ENCODE results near the gene ATP2B2.
"Not testable (repeated sequence)": the region's sequence is repeated elsewhere in the genome, so short reads cannot be mapped to it uniquely, and the experiment has no call there.

The ATP2B2 gene

DNA sequence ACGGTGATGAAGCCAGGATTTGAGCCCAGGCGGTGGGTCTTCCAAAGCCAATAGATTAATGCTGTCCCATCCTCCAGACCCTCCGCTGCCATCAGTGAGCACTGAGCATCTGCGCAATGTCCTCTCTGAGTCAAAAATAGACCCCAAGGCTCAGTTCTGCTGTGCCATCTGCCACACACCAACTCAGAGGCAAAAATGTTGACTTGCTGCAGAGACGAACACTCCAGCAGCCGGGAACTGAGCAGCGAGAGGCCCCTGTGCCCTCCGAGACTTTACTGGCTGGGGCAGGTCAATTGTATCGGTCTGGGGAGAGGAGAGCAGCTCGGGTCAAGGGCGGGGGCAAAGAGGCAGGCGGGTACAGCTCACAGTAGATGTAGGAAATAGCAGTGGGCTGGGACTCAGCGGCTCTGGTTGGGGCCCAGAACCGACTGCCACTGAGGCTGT, 41.5 kb upstream of the ATP2B2 start:
- Histone ChIP-seq H2AFZ (ENCODE audit: low read length) (no peak overlapping the region), H3K27ac (replicated peaks; ENCODE audit: low read length) (no peak overlapping the region), H4K91ac (ENCODE audit: low read depth, low read length, poor library complexity) (no peak overlapping the region), H2AK5ac (ENCODE audit: low read depth, low read length) (no peak overlapping the region), H3K4me1 (ENCODE audit: control insufficient read depth in 2 of 2, insufficient read depth in 1 of 2, low read depth in 1 of 2, low read length in 2 of 2) (peaks cover 0 to 10% of the 10 kb centered on the region in 2 donors), H3K9ac (ENCODE audit: low read depth, low read length, poor library complexity) (no peak overlapping the region), H2BK120ac (ENCODE audit: low read depth, low read length) (no peak overlapping the region), H4K8ac (ENCODE audit: low read depth, low read length) (no peak overlapping the region), H3K4ac (ENCODE audit: low read length) (no peak overlapping the region), H3K27me3 (ENCODE audit: control insufficient read depth in 3 of 3, insufficient read depth in 3 of 3, low read depth in 1 of 3, low read length in 3 of 3) (no peaks in the 10 kb centered on the region), H3K9me3 (replicated peaks in 1 of 2; ENCODE audit: control insufficient read depth in 2 of 2, insufficient read depth in 1 of 2, low read depth in 1 of 2, low read length in 2 of 2) (no peaks in the 10 kb centered on the region), H2BK5ac (ENCODE audit: low read length) (no peak overlapping the region), H3K36me3 (replicated peaks in 1 of 2; ENCODE audit: control insufficient read depth in 2 of 2, insufficient read depth in 2 of 2, low read length in 2 of 2) (no peaks in the 10 kb centered on the region), H3K79me1 (ENCODE audit: low read depth, low read length) (no peaks in the 10 kb centered on the region), H2BK12ac (ENCODE audit: low read length) (no peak overlapping the region), H2BK15ac (ENCODE audit: low read length) (peak overlapping the region; percentile 12), H3K18ac (ENCODE audit: low read length) (peak overlapping the region; percentile 11), H3K4me3 (ENCODE audit: low read length in 2 of 2) (no peak overlapping the region), H3K23ac (ENCODE audit: low read depth, low read length, poor library complexity) (no peak overlapping the region), H3K4me2 (ENCODE audit: insufficient read depth, low read length, poor library complexity, severe bottlenecking) (no peak overlapping the region), H3K14ac (ENCODE audit: low read length) (no peak overlapping the region)
- no peak for DNase-seq (ENCODE audit: low spot score)
- WGBS, 2 donors (ENCODE audit: extremely low coverage in 2 of 2, insufficient read length in 2 of 2, insufficient replicate concordance in 1 of 2): no CpG with 5 or more reads among the region's 14 CpGs

DNA sequence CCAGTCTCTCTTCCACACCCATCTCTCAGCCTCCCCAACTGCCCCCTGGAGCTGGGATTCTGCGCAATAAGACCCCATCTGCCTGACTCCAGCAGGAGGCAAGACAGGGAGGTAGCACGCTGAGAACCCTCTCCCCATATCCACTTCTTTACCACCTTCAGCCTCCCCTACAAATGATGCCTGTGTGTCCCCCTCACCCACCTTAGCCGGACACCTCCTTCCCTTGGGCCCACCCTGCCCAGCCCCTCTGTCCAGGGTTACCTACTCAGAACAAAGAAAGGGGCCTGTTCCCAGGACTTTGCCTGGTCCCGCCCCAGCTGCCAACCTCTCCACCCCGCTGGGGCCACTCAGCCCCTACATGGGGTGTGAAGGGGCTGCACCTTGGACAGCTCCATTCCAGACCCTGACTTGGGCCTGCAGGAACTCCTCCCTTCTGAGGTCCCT, 40.8 kb upstream of the ATP2B2 start:
- H3K4ac ChIP-seq (ENCODE audit: low read length): no peak overlapping the region
- H3K4me2 ChIP-seq (ENCODE audit: insufficient read depth, low read length, poor library complexity, severe bottlenecking): no peak overlapping the region
- no peak overlapping the region for H3K9ac ChIP-seq (ENCODE audit: low read depth, low read length, poor library complexity)
- H4K91ac ChIP-seq (ENCODE audit: low read depth, low read length, poor library complexity): no peak overlapping the region
- H3K4me3 ChIP-seq (ENCODE audit: low read length in 2 of 2): no peak overlapping the region
- no peak overlapping the region for H3K27ac ChIP-seq (replicated peaks; ENCODE audit: low read length)
- no peaks in the 10 kb centered on the region for H3K36me3 ChIP-seq (replicated peaks in 1 of 2; ENCODE audit: control insufficient read depth in 2 of 2, insufficient read depth in 2 of 2, low read length in 2 of 2)
- H3K14ac ChIP-seq (ENCODE audit: low read length): no peak overlapping the region
- no CpG with 5 or more reads among the region's 5 CpGs for WGBS, 2 donors (ENCODE audit: extremely low coverage in 2 of 2, insufficient read length in 2 of 2, insufficient replicate concordance in 1 of 2)
- no peak overlapping the region for H2BK120ac ChIP-seq (ENCODE audit: low read depth, low read length)
- no peak overlapping the region for H2BK15ac ChIP-seq (ENCODE audit: low read length)
- H2AFZ ChIP-seq (ENCODE audit: low read length): no peak overlapping the region
- no peak overlapping the region for H2BK12ac ChIP-seq (ENCODE audit: low read length)
- no peaks in the 10 kb centered on the region for H3K9me3 ChIP-seq (replicated peaks in 1 of 2; ENCODE audit: control insufficient read depth in 2 of 2, insufficient read depth in 1 of 2, low read depth in 1 of 2, low read length in 2 of 2)
- peaks cover 0 to 8% of the 10 kb centered on the region in 2 donors for H3K4me1 ChIP-seq (ENCODE audit: control insufficient read depth in 2 of 2, insufficient read depth in 1 of 2, low read depth in 1 of 2, low read length in 2 of 2)
- H2BK5ac ChIP-seq (ENCODE audit: low read length): no peak overlapping the region
- no peaks in the 10 kb centered on the region for H3K27me3 ChIP-seq (ENCODE audit: control insufficient read depth in 3 of 3, insufficient read depth in 3 of 3, low read depth in 1 of 3, low read length in 3 of 3)
- DNase-seq (ENCODE audit: low spot score): no peak
- H2AK5ac ChIP-seq (ENCODE audit: low read depth, low read length): no peak overlapping the region
- no peak overlapping the region for H3K23ac ChIP-seq (ENCODE audit: low read depth, low read length, poor library complexity)
- H4K8ac ChIP-seq (ENCODE audit: low read depth, low read length): no peak overlapping the region
- H3K79me1 ChIP-seq (ENCODE audit: low read depth, low read length): no peaks in the 10 kb centered on the region
- peak overlapping the region; percentile 41 for H3K18ac ChIP-seq (ENCODE audit: low read length)

- DNase-seq (ENCODE audit: low spot score): no peak
- no peak overlapping the region for H3K23ac ChIP-seq (ENCODE audit: low read depth, low read length, poor library complexity)
- H3K9ac ChIP-seq (ENCODE audit: low read depth, low read length, poor library complexity): no peak overlapping the region
- no peak overlapping the region for H2BK5ac ChIP-seq (ENCODE audit: low read length)
- no peak overlapping the region for H2AK5ac ChIP-seq (ENCODE audit: low read depth, low read length)
- H2BK120ac ChIP-seq (ENCODE audit: low read depth, low read length): no peak overlapping the region
- H4K8ac ChIP-seq (ENCODE audit: low read depth, low read length): no peak overlapping the region
- H3K27me3 ChIP-seq (ENCODE audit: control insufficient read depth in 3 of 3, insufficient read depth in 3 of 3, low read depth in 1 of 3, low read length in 3 of 3): no peaks in the 10 kb centered on the region
- H2AFZ ChIP-seq (ENCODE audit: low read length): no peak overlapping the region
- H3K36me3 ChIP-seq (replicated peaks in 1 of 2; ENCODE audit: control insufficient read depth in 2 of 2, insufficient read depth in 2 of 2, low read length in 2 of 2): no peaks in the 10 kb centered on the region
- no peaks in the 10 kb centered on the region for H3K9me3 ChIP-seq (replicated peaks in 1 of 2; ENCODE audit: control insufficient read depth in 2 of 2, insufficient read depth in 1 of 2, low read depth in 1 of 2, low read length in 2 of 2)
- no peak overlapping the region for H2BK12ac ChIP-seq (ENCODE audit: low read length)
- no peak overlapping the region for H3K4ac ChIP-seq (ENCODE audit: low read length)
- H2BK15ac ChIP-seq (ENCODE audit: low read length): no peak overlapping the region
- no peak overlapping the region for H3K4me3 ChIP-seq (ENCODE audit: low read length in 2 of 2)
- no CpG with 5 or more reads among the region's 2 CpGs for WGBS, 2 donors (ENCODE audit: extremely low coverage in 2 of 2, insufficient read length in 2 of 2, insufficient replicate concordance in 1 of 2)
- H3K27ac ChIP-seq (replicated peaks; ENCODE audit: low read length): no peak overlapping the region
- H3K14ac ChIP-seq (ENCODE audit: low read length): no peak overlapping the region
- H3K79me1 ChIP-seq (ENCODE audit: low read depth, low read length): no peaks in the 10 kb centered on the region
- H3K18ac ChIP-seq (ENCODE audit: low read length): no peak overlapping the region
- no peak overlapping the region for H4K91ac ChIP-seq (ENCODE audit: low read depth, low read length, poor library complexity)
- no peak overlapping the region for H3K4me2 ChIP-seq (ENCODE audit: insufficient read depth, low read length, poor library complexity, severe bottlenecking)
- H3K4me1 ChIP-seq (ENCODE audit: control insufficient read depth in 2 of 2, insufficient read depth in 1 of 2, low read depth in 1 of 2, low read length in 2 of 2): peaks cover 0 to 2% of the 10 kb centered on the region in 2 donors
Observed at GRCh38 chr3:10542518-10542917, 37.1 kb upstream of the ATP2B2 start.

DNA sequence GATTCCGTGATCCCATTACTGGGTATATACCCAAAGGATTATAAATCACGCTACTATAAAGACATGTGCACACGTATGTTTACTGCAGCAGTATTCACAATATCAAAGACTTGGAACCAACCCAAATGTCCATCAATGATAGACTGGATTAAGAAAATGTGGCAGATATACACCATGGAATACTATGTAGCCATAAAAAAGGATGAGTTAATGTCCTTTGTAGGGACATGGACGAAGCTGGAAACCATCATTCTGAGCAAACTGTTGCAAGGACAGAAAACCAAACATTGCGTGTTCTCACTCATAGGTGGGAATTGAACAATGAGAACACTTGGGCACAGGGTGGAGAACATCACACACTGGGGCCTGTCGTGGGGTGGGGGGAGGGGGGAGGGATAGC, 35.0 kb upstream of the ATP2B2 start:
- H3K27ac ChIP-seq (replicated peaks; ENCODE audit: low read length); H3K4me3 ChIP-seq (ENCODE audit: low read length in 2 of 2); H3K9me3 ChIP-seq (replicated peaks in 1 of 2; ENCODE audit: control insufficient read depth in 2 of 2, insufficient read depth in 1 of 2, low read depth in 1 of 2, low read length in 2 of 2); H3K79me1 ChIP-seq (ENCODE audit: low read depth, low read length); H2AK5ac ChIP-seq (ENCODE audit: low read depth, low read length); H4K91ac ChIP-seq (ENCODE audit: low read depth, low read length, poor library complexity); H2BK120ac ChIP-seq (ENCODE audit: low read depth, low read length); H3K36me3 ChIP-seq (replicated peaks in 1 of 2; ENCODE audit: control insufficient read depth in 2 of 2, insufficient read depth in 2 of 2, low read length in 2 of 2); H3K9ac ChIP-seq (ENCODE audit: low read depth, low read length, poor library complexity); H3K27me3 ChIP-seq (ENCODE audit: control insufficient read depth in 3 of 3, insufficient read depth in 3 of 3, low read depth in 1 of 3, low read length in 3 of 3); H2BK15ac ChIP-seq (ENCODE audit: low read length); DNase-seq (ENCODE audit: low spot score); H3K4me2 ChIP-seq (ENCODE audit: insufficient read depth, low read length, poor library complexity, severe bottlenecking); H3K18ac ChIP-seq (ENCODE audit: low read length); H2BK5ac ChIP-seq (ENCODE audit: low read length); H4K8ac ChIP-seq (ENCODE audit: low read depth, low read length); H3K14ac ChIP-seq (ENCODE audit: low read length); H2AFZ ChIP-seq (ENCODE audit: low read length); H2BK12ac ChIP-seq (ENCODE audit: low read length); H3K4ac ChIP-seq (ENCODE audit: low read length); H3K4me1 ChIP-seq (ENCODE audit: control insufficient read depth in 2 of 2, insufficient read depth in 1 of 2, low read depth in 1 of 2, low read length in 2 of 2); H3K23ac ChIP-seq (ENCODE audit: low read depth, low read length, poor library complexity): not testable (repeated sequence)
- no CpG with 5 or more reads among the region's 6 CpGs for WGBS, 2 donors (ENCODE audit: extremely low coverage in 2 of 2, insufficient read length in 2 of 2, insufficient replicate concordance in 1 of 2)
